A673 (cell line): ENCODE results near the gene CD244. TPM values are rescaled to one million over a fixed set of nuclear protein-coding genes. Genes with fewer than 3 reads are reported as not detected.
"Not testable (repeated sequence)": the region's sequence is repeated elsewhere in the genome, so short reads cannot be mapped to it uniquely, and the experiment has no call there.

Source experiments
- BruUV-seq: library from RNA; stranded (reverse); fragments of 400-500 nt; replicated peaks from 2 replicates; lab custom pipeline; 2021; lab: Mats Ljungman, UMichigan
- CTCF ChIA-PET: fragments of 300-600 bp; sonication (Branson Sonifier 250); formaldehyde crosslinking; loops from one replicate; lab custom pipeline; 2022; ENCODE audit warnings: antibody characterized with exemption; lab: Charles Lee
- POLR2A ChIA-PET: fragments of 300-600 bp; sonication (Branson Sonifier 250); formaldehyde crosslinking; loops from one replicate; lab custom pipeline; 2022; ENCODE audit warnings: antibody characterized with exemption; ENCODE audit not compliant: low non-redundant PET; lab: Charles Lee
- DNase-seq: peaks from one replicate; pipeline ENCODE4 v3.0.0-alpha.2; 2015; ENCODE audit warnings: low spot score
- H3K27ac ChIP-seq: fragments of 200-600 bp; sonication (generic); 2 replicates; pipeline ENCODE4 v1.5.1; 2016; ENCODE audit warnings: mixed run types, low read depth, mild to moderate bottlenecking, mixed read lengths, antibody characterized with exemption, low read length; ENCODE audit not compliant: poor library complexity, severe bottlenecking
- H3K27me3 ChIP-seq: fragments of 200-600 bp; sonication (generic); replicated peaks from 2 replicates; pipeline ENCODE4 v1.6.1; 2017; ENCODE audit warnings: mixed run types, low read depth, mild to moderate bottlenecking, mixed read lengths, antibody characterized with exemption, low read length; ENCODE audit not compliant: insufficient read depth, poor library complexity
- H3K36me3 ChIP-seq: fragments of 200-600 bp; sonication (generic); 2 replicates; pipeline ENCODE4 v1.6.1; 2016; ENCODE audit warnings: mixed run types, mild to moderate bottlenecking, mixed read lengths, antibody characterized with exemption, low read length; ENCODE audit not compliant: insufficient read depth, poor library complexity, severe bottlenecking
- H3K4me1 ChIP-seq: fragments of 200-600 bp; sonication (generic); 2 replicates; pipeline ENCODE4 v1.6.1; 2017; ENCODE audit warnings: mixed run types, mild to moderate bottlenecking, mixed read lengths, antibody characterized with exemption, low read length; ENCODE audit not compliant: insufficient read depth, poor library complexity, severe bottlenecking
- H3K4me3 ChIP-seq: fragments of 200-600 bp; sonication (generic); 2 replicates; pipeline ENCODE4 v1.5.1; 2016; ENCODE audit warnings: low read depth, mixed run types, mild to moderate bottlenecking, mixed read lengths, low read length; ENCODE audit not compliant: poor library complexity, severe bottlenecking
- H3K9me3 ChIP-seq: fragments of 200-600 bp; sonication (generic); 2 replicates; pipeline ENCODE4 v1.6.1; 2016; ENCODE audit warnings: mixed run types, low read depth, mild to moderate bottlenecking, mixed read lengths, antibody characterized with exemption, low read length; ENCODE audit not compliant: poor library complexity, severe bottlenecking
- CTCF ChIP-seq: fragments of 300-800, 200-600 bp; sonication (generic); conservative IDR thresholded peaks from 2 replicates; pipeline ENCODE4 v1.5.1; 2017; ENCODE audit warnings: low read depth, mild to moderate bottlenecking, antibody characterized with exemption, low read length, moderate library complexity, mixed read lengths
- EZH2 ChIP-seq: fragments of 200-600 bp; sonication (generic); IDR thresholded peaks from 2 replicates; pipeline ENCODE4 v1.6.1; 2017; ENCODE audit warnings: borderline replicate concordance, low read depth, mild to moderate bottlenecking, mixed read lengths, antibody characterized with exemption, low read length; ENCODE audit not compliant: poor library complexity, severe bottlenecking
- intact Hi-C: fragments of 100-400 bp; cut with micrococcal nuclease; formaldehyde crosslinking; loops from one replicate; pipeline ENCODE4 v1.10.0; 2022; ENCODE audit not compliant: unreplicated experiment
- total RNA-seq: library from RNA; stranded (reverse); gene quantifications from 2 replicates; pipeline ENCODE4 v1.2.3, GENCODE V29; 2021

The CD244 gene
- total RNA-seq, 1 experiment from 2014 or later: not detected

- TF ChIP-seq CTCF (no peak), EZH2 (no peak)
- H3K4me3 ChIP-seq: no peak overlapping the region
- no peak for DNase-seq
- no peaks in the 10 kb centered on the region for H3K27me3 ChIP-seq
- no peaks in the 10 kb centered on the region for H3K4me1 ChIP-seq
- H3K27ac ChIP-seq: no peak overlapping the region
- CTCF ChIA-PET: no interaction called here
- BruUV-seq: no TSS peak
- no peaks in the 10 kb centered on the region for H3K9me3 ChIP-seq
- intact Hi-C loops: no loop called here
- POLR2A ChIA-PET: no interaction called here
- H3K36me3 ChIP-seq: no peaks in the 10 kb centered on the region
Measured at GRCh38 chr1:160882582-160882981, 19.9 kb upstream of the CD244 start.

GRCh38 chr1:160881264-160881663 lies 18.6 kb upstream of the CD244 start:
- intact Hi-C loops, H3K27me3 ChIP-seq, CTCF ChIA-PET, H3K9me3 ChIP-seq, H3K4me1 ChIP-seq, BruUV-seq, H3K36me3 ChIP-seq, POLR2A ChIA-PET, H3K27ac ChIP-seq, DNase-seq, H3K4me3 ChIP-seq: not testable (repeated sequence)

GRCh38 chr1:160880216-160880615 lies 17.5 kb upstream of the CD244 start:
- H3K9me3 ChIP-seq: no peaks in the 10 kb centered on the region
- intact Hi-C loops: no loop called here
- H3K36me3 ChIP-seq: no peaks in the 10 kb centered on the region
- no peak overlapping the region for H3K27ac ChIP-seq
- H3K27me3 ChIP-seq: peaks cover under 1% of the 10 kb centered on the region
- no peak for DNase-seq
- no peak for TF ChIP-seq CTCF
- TF ChIP-seq EZH2: no peak
- ChIA-PET CTCF (no interaction called here), POLR2A (no interaction called here)
- no TSS peak for BruUV-seq
- no peak overlapping the region for H3K4me3 ChIP-seq
- H3K4me1 ChIP-seq: no peaks in the 10 kb centered on the region

GRCh38 chr1:160879056-160879455 lies 16.4 kb upstream of the CD244 start:
- intact Hi-C loops: no loop called here
- ChIA-PET CTCF (no interaction called here), POLR2A (no interaction called here)
- H3K4me1 ChIP-seq: no peaks in the 10 kb centered on the region
- TF ChIP-seq CTCF (no peak), EZH2 (no peak)
- no peak for DNase-seq
- BruUV-seq: no TSS peak
- no peaks in the 10 kb centered on the region for H3K36me3 ChIP-seq
- peaks cover 8% of the 10 kb centered on the region for H3K27me3 ChIP-seq
- no peak overlapping the region for H3K4me3 ChIP-seq
- H3K9me3 ChIP-seq: no peaks in the 10 kb centered on the region
- H3K27ac ChIP-seq: no peak overlapping the region
